Stimulated activated naive CD8-positive, alpha-beta T cell treated with anti-CD3 and anti-CD28 coated beads, Interleukin-15, Interleukin-2, amounts not matched to agents 100 U/mL and 50 U/mL, for 24 hours (primary cell): Measurements from ENCODE around the gene ALKBH5.
A peak's percentile ranks its signal among the peaks of the same experiment; 100 is the strongest.

Experiments
- ATAC-seq: fragments of 150-1000 bp; cut with Tn5 transposase; one replicate; pipeline ENCODE4 v1.10.0; 2021
- DNase-seq: peaks from one replicate; pipeline ENCODE4 v3.0.0; 2021

Gene ALKBH5

GRCh38 chr17:18183334-18184142, at the start of gene ALKBH5:
Gene ALKBH5 (plus strand): TSS chr17:18183828. CDS start chr17:18184244, 416 bp downstream.
- DNase-seq = peak; percentile 97
- peak; percentile 84 for ATAC-seq

GRCh38 chr17:18136357-18136756, 47.3 kb upstream of the ALKBH5 start:
- no peak for DNase-seq
- ATAC-seq = no peak

- no peak for ATAC-seq
Measured at GRCh38 chr17:18138065-18138749, 45.4 kb upstream of the ALKBH5 start.

GRCh38 chr17:18139092-18139491, 44.5 kb upstream of the ALKBH5 start:
- DNase-seq (no peak), ATAC-seq (no peak)

More at GRCh38 chr17:18138065-18138749, 45.4 kb upstream of the ALKBH5 start:
- DNase-seq = no peak

- DNase-seq (no peak), ATAC-seq (no peak)
Measured at GRCh38 chr17:18139498-18139897, 44.1 kb upstream of the ALKBH5 start.

GRCh38 chr17:18139949-18140348, 43.7 kb upstream of the ALKBH5 start:
- DNase-seq (no peak), ATAC-seq (no peak)

GRCh38 chr17:18140648-18141047, 43.0 kb upstream of the ALKBH5 start:
- ATAC-seq = no peak
- DNase-seq = no peak

- no peak for ATAC-seq
- peak; percentile 43 for DNase-seq
Measured at GRCh38 chr17:18141210-18141803, 42.3 kb upstream of the ALKBH5 start.

- ATAC-seq (no peak), DNase-seq (no peak)
Measured at GRCh38 chr17:18142417-18142816, 41.2 kb upstream of the ALKBH5 start.

GRCh38 chr17:18143044-18143936, 40.3 kb upstream of the ALKBH5 start:
- DNase-seq = no peak
- no peak for ATAC-seq

GRCh38 chr17:18144261-18144660, 39.4 kb upstream of the ALKBH5 start:
- ATAC-seq (no peak), DNase-seq (no peak)

GRCh38 chr17:18144855-18145254, 38.8 kb upstream of the ALKBH5 start:
- DNase-seq = no peak
- ATAC-seq = no peak

- ATAC-seq (no peak), DNase-seq (no peak)
Measured at GRCh38 chr17:18145811-18146210, 37.8 kb upstream of the ALKBH5 start.

- no peak for ATAC-seq
- no peak for DNase-seq
Measured at GRCh38 chr17:18146259-18146658, 37.4 kb upstream of the ALKBH5 start.

- DNase-seq (no peak), ATAC-seq (no peak)
Measured at GRCh38 chr17:18146980-18147379, 36.6 kb upstream of the ALKBH5 start.

GRCh38 chr17:18148586-18148985, 35.0 kb upstream of the ALKBH5 start:
- ATAC-seq (no peak), DNase-seq (no peak)

- DNase-seq (no peak), ATAC-seq (no peak)
Measured at GRCh38 chr17:18151290-18151689, 32.3 kb upstream of the ALKBH5 start.

- DNase-seq = no peak
- no peak for ATAC-seq
Measured at GRCh38 chr17:18155179-18155578, 28.4 kb upstream of the ALKBH5 start.

GRCh38 chr17:18156171-18156975, 27.3 kb upstream of the ALKBH5 start:
- no peak for DNase-seq
- ATAC-seq = no peak

- ATAC-seq = no peak
- no peak for DNase-seq
Measured at GRCh38 chr17:18156976-18157280, 26.7 kb upstream of the ALKBH5 start.

- DNase-seq (no peak), ATAC-seq (no peak)
Measured at GRCh38 chr17:18157354-18157985, 26.2 kb upstream of the ALKBH5 start.
